ENCODE measurements around the gene NOS2. TPM values are rescaled to one million over a fixed set of nuclear protein-coding genes. Genes with fewer than 3 reads are reported as not detected.
"Not testable (repeated sequence)": the region's sequence is repeated elsewhere in the genome, so short reads cannot be mapped to it uniquely, and the experiment has no call there.

NOS2 gene
- total RNA-seq, 1 experiment from 2014 or later, result not detected

- CTCF ChIA-PET, result no interaction called here
- no peak overlapping the region for H3K4me3 Mint-ChIP-seq (ENCODE audit: low read depth, unreplicated experiment)
These were observed 58.3 kb downstream of the NOS2 start for GRCh38 chr17:27741971-27742575.

GRCh38 chr17:27741361-27741861 is 58.9 kb downstream of the NOS2 start:
- H3K27me3 Mint-ChIP-seq (ENCODE audit: unreplicated experiment), result peaks cover under 1% of the 10 kb centered on the region
- H3K27ac Mint-ChIP-seq (ENCODE audit: unreplicated experiment), result no peak overlapping the region
- TF ChIP-seq, protein P1, sequence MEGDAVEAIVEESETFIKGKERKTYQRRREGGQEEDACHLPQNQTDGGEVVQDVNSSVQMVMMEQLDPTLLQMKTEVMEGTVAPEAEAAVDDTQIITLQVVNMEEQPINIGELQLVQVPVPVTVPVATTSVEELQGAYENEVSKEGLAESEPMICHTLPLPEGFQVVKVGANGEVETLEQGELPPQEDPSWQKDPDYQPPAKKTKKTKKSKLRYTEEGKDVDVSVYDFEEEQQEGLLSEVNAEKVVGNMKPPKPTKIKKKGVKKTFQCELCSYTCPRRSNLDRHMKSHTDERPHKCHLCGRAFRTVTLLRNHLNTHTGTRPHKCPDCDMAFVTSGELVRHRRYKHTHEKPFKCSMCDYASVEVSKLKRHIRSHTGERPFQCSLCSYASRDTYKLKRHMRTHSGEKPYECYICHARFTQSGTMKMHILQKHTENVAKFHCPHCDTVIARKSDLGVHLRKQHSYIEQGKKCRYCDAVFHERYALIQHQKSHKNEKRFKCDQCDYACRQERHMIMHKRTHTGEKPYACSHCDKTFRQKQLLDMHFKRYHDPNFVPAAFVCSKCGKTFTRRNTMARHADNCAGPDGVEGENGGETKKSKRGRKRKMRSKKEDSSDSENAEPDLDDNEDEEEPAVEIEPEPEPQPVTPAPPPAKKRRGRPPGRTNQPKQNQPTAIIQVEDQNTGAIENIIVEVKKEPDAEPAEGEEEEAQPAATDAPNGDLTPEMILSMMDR (IDR thresholded peaks at IDR 0.05; ENCODE audit: unreplicated experiment), result no peak
- H3K4me3 Mint-ChIP-seq (ENCODE audit: low read depth, unreplicated experiment), result no peak overlapping the region
- H3K36me3 Mint-ChIP-seq (ENCODE audit: insufficient read depth, unreplicated experiment), result no peaks in the 10 kb centered on the region
- intact Hi-C loops (cut with micrococcal nuclease; ENCODE audit: unreplicated experiment), result no loop called here
- H3K4me1 Mint-ChIP-seq (ENCODE audit: low read depth, unreplicated experiment), result no peaks in the 10 kb centered on the region
- BruUV-seq (replicated peaks), result no TSS peak
- H3K9me3 Mint-ChIP-seq (ENCODE audit: low read depth, unreplicated experiment), result no peaks in the 10 kb centered on the region
- CTCF ChIA-PET, result no interaction called here
- no peak for DNase-seq

More at GRCh38 chr17:27741971-27742575, 58.3 kb downstream of the NOS2 start:
- H3K27ac Mint-ChIP-seq (ENCODE audit: unreplicated experiment), result no peak overlapping the region
- no peaks in the 10 kb centered on the region for H3K27me3 Mint-ChIP-seq (ENCODE audit: unreplicated experiment)
- no peaks in the 10 kb centered on the region for H3K9me3 Mint-ChIP-seq (ENCODE audit: low read depth, unreplicated experiment)
- no peaks in the 10 kb centered on the region for H3K36me3 Mint-ChIP-seq (ENCODE audit: insufficient read depth, unreplicated experiment)
- DNase-seq, result no peak
- intact Hi-C loops (cut with micrococcal nuclease; ENCODE audit: unreplicated experiment), result no loop called here
- no peaks in the 10 kb centered on the region for H3K4me1 Mint-ChIP-seq (ENCODE audit: low read depth, unreplicated experiment)
- no TSS peak for BruUV-seq (replicated peaks)
- TF ChIP-seq, protein P1 (IDR thresholded peaks at IDR 0.05; ENCODE audit: unreplicated experiment), result no peak

- H3K4me1 Mint-ChIP-seq (ENCODE audit: low read depth, unreplicated experiment); H3K27me3 Mint-ChIP-seq (ENCODE audit: unreplicated experiment); H3K36me3 Mint-ChIP-seq (ENCODE audit: insufficient read depth, unreplicated experiment); BruUV-seq (replicated peaks); DNase-seq; H3K9me3 Mint-ChIP-seq (ENCODE audit: low read depth, unreplicated experiment); H3K4me3 Mint-ChIP-seq (ENCODE audit: low read depth, unreplicated experiment); H3K27ac Mint-ChIP-seq (ENCODE audit: unreplicated experiment); intact Hi-C loops (cut with micrococcal nuclease; ENCODE audit: unreplicated experiment): not testable (repeated sequence)
- CTCF ChIA-PET, result interaction anchor here (0.6 kb wide), 1 partner anchor 315 kb away, joined by 5 read pairs; no protein-coding TSS in a partner anchor
These were observed 59.8 kb downstream of the NOS2 start for GRCh38 chr17:27740541-27740940.

DNA sequence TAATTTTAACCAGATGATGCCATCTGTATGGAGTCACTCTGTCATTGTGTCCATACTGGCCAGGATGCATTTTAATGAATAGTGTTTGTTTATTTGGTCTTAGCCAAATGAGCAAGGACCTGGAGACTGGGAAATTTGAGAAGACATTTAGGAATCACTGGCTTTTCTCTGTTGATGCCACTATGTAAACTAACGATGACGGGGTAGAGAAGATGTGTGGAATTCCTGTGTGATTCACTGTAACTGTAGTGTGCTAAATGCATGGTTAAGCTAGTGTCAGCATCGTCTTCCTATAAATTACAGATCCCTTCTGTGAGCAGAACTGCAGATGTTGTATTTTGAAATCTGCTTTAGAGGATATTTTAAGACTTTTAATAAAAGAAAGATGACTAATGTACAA is 66.6 kb downstream of the NOS2 start:
- intact Hi-C loops (cut with micrococcal nuclease; ENCODE audit: unreplicated experiment), result no loop called here
- H3K9me3 Mint-ChIP-seq (ENCODE audit: low read depth, unreplicated experiment), result no peaks in the 10 kb centered on the region

DNA sequence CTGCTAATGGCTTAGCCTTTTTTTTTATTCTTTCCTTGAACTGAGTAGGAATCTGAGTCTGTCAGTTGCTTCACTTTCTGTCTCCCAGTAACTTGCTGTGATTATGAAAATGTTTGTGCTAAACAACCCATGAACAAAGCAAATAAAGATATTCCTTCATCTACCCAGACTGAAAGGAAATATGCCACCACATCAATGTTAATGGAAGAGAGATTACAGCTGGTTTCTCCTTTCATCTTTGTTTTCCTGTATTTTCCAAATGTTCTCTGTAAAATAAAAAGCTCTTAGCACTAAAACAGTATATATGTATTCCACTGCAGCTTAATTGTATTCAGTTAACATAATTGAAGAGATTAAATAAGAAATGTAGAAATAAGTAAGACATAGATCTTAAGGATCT is 67.6 kb downstream of the NOS2 start:
- BruUV-seq (replicated peaks); intact Hi-C loops (cut with micrococcal nuclease; ENCODE audit: unreplicated experiment): not testable (repeated sequence)

More for the DNA sequence above, 66.6 kb downstream of the NOS2 start:
- no peak overlapping the region for H3K27ac Mint-ChIP-seq (ENCODE audit: unreplicated experiment)
- TF ChIP-seq, protein P1 (IDR thresholded peaks at IDR 0.05; ENCODE audit: unreplicated experiment), result no peak
- DNase-seq, result no peak
- H3K27me3 Mint-ChIP-seq (ENCODE audit: unreplicated experiment), result peaks cover 53% of the 10 kb centered on the region
- no TSS peak for BruUV-seq (replicated peaks)
- no peak overlapping the region for H3K4me3 Mint-ChIP-seq (ENCODE audit: low read depth, unreplicated experiment)
- no peaks in the 10 kb centered on the region for H3K4me1 Mint-ChIP-seq (ENCODE audit: low read depth, unreplicated experiment)
- no peaks in the 10 kb centered on the region for H3K36me3 Mint-ChIP-seq (ENCODE audit: insufficient read depth, unreplicated experiment)
- CTCF ChIA-PET, result no interaction called here

DNA sequence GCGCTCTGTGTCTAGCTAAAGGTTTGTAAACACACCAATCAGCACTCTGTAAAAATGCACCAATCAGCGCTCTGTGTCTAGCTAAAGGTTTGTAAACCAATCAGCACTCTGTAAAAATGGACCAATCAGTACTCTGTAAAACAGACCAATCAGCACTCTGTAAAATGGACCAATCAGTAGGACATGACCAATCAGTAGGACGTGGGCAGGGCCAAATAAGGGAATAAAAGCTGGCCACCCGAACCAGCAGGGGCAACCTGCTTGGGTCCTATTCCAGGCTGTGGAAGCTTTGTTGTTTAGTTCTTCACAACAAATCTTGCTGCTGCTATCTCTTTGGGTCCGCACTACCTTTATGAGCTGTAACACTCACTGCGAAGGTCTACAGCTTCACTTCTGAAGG is 74.3 kb downstream of the NOS2 start:
- BruUV-seq (replicated peaks); DNase-seq; CTCF ChIA-PET; intact Hi-C loops (cut with micrococcal nuclease; ENCODE audit: unreplicated experiment); H3K4me1 Mint-ChIP-seq (ENCODE audit: low read depth, unreplicated experiment); H3K36me3 Mint-ChIP-seq (ENCODE audit: insufficient read depth, unreplicated experiment); H3K9me3 Mint-ChIP-seq (ENCODE audit: low read depth, unreplicated experiment); H3K27ac Mint-ChIP-seq (ENCODE audit: unreplicated experiment); H3K4me3 Mint-ChIP-seq (ENCODE audit: low read depth, unreplicated experiment): not testable (repeated sequence)
- H3K27me3 Mint-ChIP-seq (ENCODE audit: unreplicated experiment), result peaks cover 42% of the 10 kb centered on the region

More for the DNA sequence above, 67.6 kb downstream of the NOS2 start:
- DNase-seq; CTCF ChIA-PET; H3K4me1 Mint-ChIP-seq (ENCODE audit: low read depth, unreplicated experiment); H3K36me3 Mint-ChIP-seq (ENCODE audit: insufficient read depth, unreplicated experiment); H3K9me3 Mint-ChIP-seq (ENCODE audit: low read depth, unreplicated experiment); H3K4me3 Mint-ChIP-seq (ENCODE audit: low read depth, unreplicated experiment); H3K27ac Mint-ChIP-seq (ENCODE audit: unreplicated experiment): not testable (repeated sequence)
- peaks cover 54% of the 10 kb centered on the region for H3K27me3 Mint-ChIP-seq (ENCODE audit: unreplicated experiment)

Measured in Calu3 (cell line).